NCI-H1092 (cell line): ENCODE data around the gene BSN.
"Not testable (repeated sequence)": the region's sequence is repeated elsewhere in the genome, so short reads cannot be mapped to it uniquely, and the experiment has no call there.

Experiments used
- DNase-seq: peaks from one replicate; lab custom pipeline; 2025; lab: John Stamatoyannopoulos, UW

The BSN gene

DNA sequence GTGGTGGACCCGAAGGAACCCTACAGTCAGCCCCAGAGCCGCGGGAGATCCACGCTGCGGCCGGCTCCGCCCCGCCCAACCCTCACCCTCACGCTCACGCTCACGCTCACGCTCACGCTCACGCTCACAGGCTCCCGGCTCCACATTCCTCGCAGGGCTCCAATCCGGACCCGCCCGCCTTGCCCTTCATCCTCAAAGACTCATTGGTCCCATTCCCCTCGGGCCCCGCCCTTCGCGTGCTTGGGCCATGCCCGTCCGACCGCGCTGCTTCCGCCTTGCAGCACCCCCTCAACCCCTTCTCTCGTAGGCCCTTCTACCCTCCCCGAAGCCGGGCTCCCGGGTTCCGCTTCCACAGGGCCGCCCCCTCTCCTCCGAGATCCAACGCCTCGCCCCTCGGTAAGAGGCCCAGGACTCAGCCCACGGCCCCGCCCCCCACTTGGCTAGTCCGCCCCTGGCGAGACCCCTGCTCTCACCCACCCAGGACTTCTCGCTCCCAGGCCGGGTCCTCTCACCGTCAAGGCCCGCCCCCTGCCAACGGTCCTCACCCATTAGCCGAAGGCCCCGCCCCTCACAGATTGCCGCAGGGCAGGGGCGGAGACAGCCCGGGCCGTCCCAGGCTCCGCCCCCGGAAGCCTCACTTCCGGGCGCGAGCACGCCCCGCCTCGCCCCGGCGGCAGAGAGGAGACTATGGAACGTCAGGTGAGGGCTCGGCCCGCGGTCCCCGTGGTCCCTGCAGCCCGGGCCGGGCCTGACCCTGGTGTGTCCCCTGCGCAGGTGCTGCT lies 119.6 kb downstream of the BSN start, which contains the start of gene APEH:
Gene APEH, plus strand, starts transcription at position 637 of the 782 bp plus-strand sequence. Its CDS starts 51 bp downstream, at position 688.
- no peak for DNase-seq

DNA sequence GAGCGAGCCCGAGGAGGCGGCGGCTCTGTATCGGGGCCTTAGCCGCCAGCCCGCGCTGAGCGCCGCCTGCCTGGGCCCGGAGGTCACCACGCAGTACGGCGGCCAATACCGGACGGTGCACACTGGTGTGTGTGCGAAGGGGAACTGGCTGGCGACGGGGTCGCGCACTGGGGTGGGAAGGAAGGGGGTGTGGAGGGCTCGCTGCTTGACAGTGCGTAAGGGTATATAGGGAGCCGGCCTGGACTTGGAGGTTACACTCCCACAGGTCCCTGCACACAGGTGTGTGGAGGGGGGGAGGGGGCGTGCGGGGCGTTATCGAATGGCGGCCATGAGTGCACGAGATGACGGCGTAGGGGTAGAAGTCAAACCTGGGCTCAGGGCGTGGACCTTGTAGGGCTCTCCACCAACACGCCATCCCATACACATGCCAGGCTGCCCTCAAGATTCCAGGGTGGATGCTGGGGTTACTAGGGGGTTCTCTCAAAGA lies 120.3 kb downstream of the BSN start:
- DNase-seq: no peak

DNA sequence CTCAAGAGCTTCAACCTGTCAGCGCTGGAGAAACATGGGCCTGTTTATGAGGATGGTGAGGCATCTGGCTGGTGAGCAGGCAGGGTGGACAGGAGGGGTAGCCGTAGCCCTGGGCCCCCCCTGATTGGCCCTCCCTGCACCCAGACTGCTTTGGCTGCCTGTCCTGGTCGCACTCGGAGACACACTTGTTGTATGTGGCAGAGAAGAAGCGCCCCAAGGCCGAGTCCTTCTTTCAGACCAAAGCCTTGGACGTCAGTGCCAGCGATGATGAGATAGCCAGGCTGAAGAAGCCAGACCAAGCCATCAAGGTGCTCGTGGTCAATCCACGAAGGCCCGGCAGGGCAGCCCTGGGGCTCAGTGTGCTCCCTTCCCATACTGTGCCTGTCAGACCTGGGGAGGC lies 121.6 kb downstream of the BSN start:
- no peak for DNase-seq

DNA sequence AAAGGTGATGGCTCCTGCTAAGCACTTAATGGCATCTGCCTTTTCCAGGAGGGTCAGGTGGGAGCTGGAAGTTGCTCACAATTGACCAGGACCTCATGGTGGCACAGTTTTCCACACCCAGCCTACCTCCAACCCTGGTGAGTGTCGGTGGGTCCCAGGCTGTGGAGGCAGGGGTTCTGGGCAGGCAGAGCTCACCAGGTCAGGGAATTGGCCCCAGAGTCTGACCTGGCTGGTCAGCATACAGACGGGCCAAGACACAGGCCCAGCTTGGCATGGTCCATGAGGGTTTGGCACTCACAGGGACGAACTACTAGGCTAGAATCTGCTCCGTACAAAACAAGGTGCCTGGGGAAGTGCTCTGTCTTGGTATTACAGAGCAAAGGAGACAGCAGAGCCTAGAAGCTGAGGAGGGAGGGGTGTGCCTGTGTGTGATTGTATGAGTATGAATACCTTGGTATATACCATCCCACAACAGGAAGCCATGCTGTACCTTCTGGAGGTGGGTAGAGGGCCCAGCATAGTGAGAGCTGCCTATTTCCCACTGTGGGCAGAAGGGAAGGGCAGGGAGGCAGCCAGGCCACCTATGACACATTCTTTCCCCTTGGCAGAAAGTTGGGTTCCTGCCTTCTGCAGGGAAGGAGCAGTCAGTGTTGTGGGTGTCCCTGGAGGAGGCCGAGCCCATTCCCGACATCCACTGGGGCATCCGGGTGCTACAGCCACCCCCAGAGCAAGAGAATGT lies 126.4 kb downstream of the BSN start:
- DNase-seq: no peak

DNA sequence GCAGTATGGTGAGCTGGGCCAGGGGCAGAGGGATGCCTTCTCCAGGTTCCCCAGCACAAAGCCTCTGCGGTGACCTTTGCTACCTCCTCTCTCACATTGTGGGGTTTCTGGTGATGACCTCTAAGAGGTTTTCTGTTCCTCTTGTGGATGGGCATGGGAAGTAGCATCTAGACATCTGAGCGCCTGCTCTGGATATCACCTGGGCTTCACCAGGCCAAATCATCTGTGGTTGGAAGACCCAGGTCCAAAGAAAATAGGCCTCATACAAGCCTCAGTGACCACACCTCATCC lies 126.9 kb downstream of the BSN start:
- DNase-seq: no peak

DNA sequence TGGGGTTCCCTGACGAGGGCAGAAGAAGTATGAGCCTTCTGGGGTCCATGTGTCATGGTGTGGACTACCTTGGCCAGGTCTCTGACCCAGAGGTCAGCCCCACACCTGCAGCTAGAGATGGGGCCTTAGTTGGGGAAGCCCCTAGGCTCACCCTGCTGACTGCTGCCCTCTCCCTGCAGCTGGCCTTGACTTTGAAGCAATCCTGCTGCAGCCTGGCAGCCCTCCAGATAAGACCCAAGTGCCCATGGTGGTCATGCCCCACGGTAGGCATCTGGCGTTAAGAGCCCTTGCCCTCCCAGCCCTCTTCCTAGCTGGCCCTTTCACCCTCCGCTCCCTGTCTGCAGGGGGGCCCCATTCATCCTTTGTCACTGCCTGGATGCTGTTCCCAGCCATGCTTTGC lies 127.3 kb downstream of the BSN start:
- no peak for DNase-seq

DNA sequence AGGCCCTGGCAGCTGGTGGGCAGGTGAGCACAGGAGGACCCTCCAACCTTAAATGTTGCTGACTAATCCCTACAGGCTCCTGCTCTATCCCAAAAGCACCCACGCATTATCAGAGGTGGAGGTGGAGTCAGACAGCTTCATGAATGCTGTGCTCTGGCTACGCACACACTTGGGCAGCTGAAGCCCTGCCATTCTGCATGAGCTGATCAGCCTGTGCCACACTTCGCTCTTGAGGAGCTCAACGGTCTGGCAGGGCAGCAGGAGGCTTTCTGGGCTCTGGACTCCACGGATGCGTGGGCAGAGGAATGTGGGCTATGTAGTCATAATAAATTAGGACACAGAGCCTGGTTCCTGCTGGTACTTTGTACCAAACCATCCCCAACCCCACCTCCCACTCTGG lies 128.9 kb downstream of the BSN start:
- DNase-seq: no peak

DNA sequence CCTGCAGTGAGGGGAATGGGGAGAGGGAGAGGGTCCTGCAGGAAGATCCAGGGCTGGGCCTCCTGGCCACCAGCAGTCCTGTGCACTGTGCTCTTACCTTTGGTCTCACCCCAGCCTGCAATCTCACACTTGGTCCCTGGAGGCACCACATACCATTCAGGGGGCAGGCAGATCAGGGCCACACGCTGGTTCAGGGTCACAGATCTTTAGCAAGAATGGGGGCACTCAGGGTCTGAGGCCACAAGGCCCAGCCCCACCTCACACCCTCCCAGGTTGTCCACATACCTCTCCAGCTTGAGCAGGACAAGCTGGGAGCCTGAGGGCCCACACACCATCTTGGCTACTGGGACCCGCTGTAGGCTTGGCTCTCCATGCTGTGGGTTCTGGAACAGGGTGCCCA lies 130.2 kb downstream of the BSN start:
- DNase-seq: not testable (repeated sequence)

DNA sequence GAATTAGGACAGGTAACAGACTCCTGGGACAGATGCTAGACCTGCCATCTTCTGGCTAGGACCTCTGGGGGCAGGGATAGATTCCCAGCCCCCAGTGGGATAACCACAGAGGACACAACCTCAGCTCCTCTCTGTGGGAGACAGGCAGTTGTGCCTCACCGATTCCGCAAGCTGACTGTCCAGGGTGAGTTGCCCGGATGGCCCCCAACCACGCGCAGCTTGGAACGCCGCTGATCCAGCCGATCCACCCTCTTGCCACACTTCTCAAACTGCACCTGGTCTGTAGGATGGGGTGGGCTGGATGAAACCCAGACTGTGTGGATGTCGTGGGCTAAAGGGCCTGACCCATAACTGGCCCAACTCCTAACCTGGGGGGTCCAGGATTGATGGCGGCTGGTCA lies 130.8 kb downstream of the BSN start:
- DNase-seq: not testable (repeated sequence)

DNA sequence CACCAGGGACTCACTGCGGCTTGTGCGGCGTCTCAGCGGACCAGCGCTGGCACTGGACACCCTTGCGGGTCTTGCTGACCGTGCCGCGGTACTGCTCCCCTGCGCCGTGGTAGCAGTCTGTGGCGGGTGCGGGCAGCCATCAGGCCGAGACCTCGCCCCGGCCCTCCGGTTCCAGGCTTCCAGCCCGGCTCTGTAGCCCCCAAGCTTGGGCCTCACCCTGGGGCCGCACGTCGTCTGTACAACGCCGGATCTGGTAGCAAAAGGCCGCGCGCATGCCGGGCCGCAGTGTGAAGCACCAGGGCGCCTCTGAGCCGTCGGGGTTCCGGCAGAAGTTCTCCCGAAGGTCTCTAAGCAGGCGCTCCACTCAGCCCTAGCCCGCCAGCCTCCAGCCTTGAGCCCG lies 131.6 kb downstream of the BSN start:
- DNase-seq: not testable (repeated sequence)

DNA sequence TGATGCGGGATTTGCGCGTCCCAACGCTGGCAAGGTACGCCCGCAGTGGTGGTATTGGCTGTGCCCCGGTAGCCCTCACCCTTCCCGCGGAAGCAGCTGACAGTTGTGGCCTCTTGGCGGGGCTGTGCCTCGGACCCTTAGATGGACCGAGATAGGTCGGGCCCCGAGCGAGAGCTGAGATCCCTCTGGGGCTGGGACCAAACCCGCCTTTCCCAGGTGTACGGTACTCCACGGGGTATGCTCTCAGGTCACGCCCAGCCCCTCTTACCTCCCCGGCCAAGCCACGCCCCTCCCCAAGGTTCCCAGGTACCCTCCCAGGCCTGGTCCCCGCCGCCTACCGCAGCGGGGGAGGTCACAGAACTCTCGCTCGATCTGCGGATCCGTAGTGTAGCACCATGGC lies 132.1 kb downstream of the BSN start:
- not testable (repeated sequence) for DNase-seq

DNA sequence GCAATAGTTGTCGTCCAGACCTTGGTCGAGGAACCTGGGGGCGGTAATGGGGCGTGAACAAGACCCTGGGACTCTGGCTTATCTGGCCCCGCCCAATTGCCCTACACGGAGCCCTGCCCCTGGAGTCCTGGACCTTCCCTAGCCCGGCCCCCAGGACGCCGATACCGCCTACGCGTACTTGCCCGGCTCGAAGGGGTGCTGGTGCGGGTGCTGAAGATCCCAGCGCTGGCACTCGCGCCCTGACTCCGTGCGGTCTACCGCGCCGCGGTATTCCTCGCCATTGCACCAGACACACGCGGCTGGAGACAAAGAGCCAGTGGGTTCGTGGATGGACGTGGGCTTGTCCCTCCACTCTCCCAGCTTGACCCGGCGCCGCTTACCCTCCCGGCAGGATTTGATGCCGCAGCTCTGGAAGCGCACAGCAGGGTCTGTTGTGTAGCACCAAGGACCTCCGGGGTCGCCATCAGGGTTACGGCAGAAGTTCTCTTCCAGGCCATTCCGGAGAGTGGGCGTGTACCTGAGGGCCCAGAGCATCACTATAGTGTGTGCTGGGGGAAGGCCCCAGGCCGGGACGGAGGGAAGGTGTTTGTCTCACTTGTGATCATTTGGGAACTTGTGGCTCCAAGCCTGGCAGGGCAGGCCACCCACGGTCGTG lies 132.6 kb downstream of the BSN start:
- not testable (repeated sequence) for DNase-seq

DNA sequence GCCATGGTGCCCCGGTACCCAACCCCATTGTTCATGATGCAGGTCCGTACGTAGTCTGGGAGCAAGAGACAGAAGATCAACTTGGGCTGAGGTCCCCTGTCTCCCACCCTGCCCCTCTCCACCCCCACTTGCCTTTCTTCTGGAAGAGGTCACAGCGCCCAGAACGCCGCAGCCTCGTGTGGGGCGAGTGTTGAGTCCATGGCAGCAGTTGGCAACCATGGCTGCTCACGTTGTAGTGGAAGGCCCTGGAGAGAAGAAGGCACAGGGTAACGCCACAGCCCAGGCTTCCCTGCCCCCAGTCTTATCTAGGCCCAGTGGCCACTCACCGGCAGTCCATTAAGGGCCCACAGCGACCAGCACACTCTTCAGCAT lies 133.1 kb downstream of the BSN start:
- DNase-seq: not testable (repeated sequence)

DNA sequence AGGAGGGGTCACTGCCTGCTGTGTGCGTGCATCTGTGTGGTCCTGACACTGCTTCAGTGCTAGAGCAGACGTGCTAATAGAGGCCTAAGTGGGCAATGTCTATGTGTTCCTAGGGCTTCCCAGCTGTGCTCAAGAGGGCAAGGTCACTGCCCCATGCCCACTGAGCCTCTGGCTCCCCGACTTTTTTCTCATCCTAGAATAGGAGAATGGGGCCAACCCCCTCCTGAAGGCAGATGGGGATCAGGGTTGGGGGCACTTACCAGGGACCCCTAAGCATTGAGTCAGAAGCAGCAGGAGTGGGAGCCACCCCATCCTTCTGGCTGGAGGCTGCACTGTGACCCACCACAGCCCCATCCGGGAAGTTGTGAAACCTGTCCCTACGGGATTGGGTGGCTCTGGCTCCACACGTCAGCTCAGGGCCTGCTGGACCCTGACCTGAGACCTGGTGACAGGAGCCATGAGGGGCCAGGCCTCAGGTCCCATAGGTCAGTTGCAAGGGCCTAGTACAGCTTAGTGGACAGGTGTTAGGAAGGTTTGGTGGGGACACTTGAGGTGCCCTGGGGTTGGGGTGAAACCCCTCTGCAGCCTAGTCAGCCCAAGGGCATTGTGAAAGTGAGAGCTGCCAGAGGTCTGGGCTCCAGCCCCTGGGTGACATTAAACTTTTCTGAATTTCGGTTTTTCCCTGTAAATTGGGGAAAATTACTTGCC lies 134.2 kb downstream of the BSN start:
- not testable (repeated sequence) for DNase-seq

DNA sequence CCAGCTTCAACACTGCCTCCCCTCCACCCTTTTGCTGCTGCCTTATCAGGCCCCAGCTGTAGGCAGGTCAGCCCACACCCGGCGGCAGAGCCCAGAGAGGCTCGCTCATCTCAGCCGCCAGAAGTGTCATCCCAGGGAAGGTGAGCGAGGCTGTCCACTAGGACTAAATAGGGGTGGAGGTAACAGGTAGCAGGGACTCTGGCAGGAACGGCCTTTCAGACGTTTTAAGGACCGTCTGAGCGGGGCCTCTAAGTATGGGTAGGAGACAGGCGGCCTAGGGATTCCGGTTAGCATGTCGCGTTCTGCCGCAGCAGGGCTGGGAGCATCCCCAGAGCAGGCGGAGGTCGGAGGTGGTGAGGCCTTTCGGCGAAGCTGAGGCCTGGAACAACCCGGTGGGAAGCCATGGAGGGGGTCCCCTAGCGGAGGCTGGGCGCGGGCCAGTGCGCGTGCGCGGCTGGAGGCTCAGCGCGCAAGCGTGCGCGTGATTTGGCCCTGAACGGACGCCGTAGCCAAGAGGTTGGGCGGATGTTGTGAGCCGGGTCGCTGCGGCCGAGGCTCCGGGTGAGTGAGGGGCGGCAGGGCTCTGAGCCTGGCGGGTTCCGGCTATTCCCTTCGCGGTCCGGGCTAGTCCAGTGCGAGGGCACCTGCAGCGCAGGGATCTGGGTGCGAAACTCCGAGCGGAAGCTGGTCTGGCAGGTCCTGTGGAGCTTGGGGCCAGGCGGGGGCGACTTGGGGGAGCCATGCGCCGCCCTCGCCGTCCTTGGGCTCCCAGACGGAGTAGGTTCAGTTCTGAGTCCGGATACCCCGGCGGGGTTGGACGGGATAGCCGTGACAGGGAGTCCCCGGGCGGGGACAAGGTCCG lies 135.0 kb downstream of the BSN start, which contains the start of the genes MST1 and RNF123:
Gene MST1, minus strand, starts transcription at position 429 of the 862 bp plus-strand sequence. CDS start 783 bp downstream, outside the sequence.
Gene RNF123, plus strand, starts transcription at position 512 of the 862 bp plus-strand sequence. CDS start 1,609 bp downstream, outside the sequence.
- no peak for DNase-seq

DNA sequence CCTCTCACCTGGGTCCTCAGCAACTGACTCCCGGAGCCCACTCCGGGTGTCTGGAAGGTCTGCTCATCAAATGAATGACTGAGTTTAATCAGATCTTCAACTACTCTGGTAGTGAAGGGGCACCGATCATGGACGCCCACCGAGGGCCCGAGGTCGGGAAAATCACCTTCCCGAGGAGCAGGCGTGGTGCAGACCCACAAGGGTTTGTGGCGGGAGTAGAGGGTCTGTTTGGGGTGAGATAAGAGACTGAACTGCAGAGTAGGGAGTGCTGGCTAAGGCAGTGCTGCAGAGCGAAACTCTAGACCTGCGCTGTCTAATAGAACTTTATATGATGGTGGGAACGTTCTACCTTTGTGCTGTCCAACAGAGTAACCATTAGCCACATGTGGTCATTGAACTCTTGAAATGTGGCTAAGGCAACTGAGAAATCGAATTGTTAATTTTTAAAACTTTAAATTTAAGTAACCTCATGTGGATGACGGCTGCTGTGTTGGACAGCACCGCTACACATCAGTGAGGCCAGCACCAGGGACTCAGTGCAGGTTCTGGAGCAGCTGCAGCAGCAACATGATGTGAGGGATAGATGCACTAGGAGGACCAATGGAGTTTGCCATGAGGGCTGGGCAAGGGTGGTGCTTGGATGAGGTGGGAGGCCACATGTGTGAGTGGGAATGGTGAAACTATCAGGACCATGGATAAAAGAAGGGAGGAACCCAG lies 135.8 kb downstream of the BSN start:
- DNase-seq: not testable (repeated sequence)

DNA sequence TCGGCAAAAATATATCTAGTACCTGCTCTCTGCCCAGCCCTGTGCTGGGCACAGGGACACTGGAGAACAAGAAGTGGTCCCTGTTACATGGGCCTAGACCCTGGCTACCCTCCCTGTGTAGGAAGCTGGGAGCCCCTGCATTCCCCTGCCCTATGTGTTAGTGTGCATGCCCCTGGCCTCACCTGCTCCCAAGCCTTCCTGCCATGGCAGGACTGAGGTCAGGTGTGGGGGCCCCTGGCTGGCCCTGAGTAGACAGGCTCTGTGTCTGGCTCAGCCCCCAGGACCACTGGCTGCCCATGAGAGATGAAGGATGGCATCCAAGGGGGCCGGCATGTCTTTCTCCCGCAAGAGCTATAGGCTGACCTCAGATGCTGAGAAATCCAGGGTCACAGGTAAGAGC lies 136.6 kb downstream of the BSN start:
- not testable (repeated sequence) for DNase-seq

DNA sequence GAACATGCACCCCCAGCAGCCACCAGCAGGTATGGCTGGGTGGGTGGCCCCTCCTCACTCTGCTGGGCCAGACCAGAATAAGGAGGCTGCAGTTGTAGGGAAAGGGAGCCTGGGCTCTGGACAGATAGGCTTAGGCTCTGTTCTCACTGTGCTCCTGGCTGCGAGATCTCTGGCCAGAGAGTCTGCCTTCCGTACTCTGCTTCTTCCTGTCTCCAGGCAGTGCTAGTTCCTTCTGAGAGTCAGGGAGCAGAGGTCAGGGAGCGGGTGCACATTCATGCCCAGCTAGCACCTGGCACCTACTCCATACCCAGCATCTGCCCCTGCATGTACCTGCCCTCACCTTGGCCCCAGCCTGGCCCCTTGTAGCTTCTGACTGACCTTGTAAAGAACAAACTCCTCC lies 137.2 kb downstream of the BSN start:
- not testable (repeated sequence) for DNase-seq

DNA sequence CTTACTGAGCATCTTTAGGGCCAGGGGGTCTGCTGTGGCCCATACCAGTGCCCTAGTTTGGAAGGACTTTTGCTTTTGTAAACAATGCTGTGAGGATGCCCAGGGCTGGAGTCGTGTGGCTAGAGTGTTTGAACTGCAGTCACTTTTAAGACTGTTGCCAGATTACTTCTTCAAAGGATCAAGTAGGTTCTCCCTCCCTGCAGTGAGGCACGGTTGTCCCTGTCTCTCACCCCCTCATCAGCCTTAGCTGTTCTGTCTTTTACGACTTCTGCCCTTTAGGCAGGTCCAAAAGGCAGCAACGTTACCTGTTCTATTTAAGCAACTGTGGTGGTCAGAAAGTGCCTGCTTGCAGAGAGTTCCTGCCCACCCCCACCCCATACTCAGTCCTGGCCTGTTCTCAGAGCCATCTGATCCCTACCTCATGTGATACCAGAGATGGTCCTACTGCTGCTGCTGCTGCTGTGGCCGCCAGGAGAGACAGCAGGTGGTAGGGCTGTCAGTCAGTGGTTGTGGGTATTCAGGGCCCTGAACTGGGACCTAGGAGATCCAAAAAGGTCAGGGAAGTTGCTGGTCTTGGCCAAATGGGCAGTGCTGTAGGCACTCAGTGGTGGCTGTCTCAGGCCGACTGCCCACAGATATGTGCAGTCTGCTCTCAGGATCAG lies 140.3 kb downstream of the BSN start:
- not testable (repeated sequence) for DNase-seq
